ENCODE data around the gene GBP2. TPM values are rescaled to one million over a fixed set of nuclear protein-coding genes. Genes with fewer than 3 reads are reported as not detected.

Gene GBP2
- total RNA-seq, 1 experiment from 2014 or later: 3.0 TPM

- no peaks in the 10 kb centered on the region for H3K9me3 ChIP-seq (ENCODE audit: control insufficient read depth, insufficient read depth, low read depth, low read length)
- no peak overlapping the region for H3K4me3 ChIP-seq (ENCODE audit: low read depth in 2 of 2, low read length in 2 of 2)
- ChIA-PET CTCF (no interaction called here), POLR2A (no interaction called here)
- DNase-seq (ENCODE audit: low read depth, low spot score): no peak
- no TSS peak for BruUV-seq (replicated peaks)
- no peaks in the 10 kb centered on the region for H3K27me3 ChIP-seq (ENCODE audit: control insufficient read depth, insufficient read depth, low read length)
- no peaks in the 10 kb centered on the region for H3K36me3 ChIP-seq (ENCODE audit: control insufficient read depth, insufficient read depth, low read length)
- ATAC-seq: no peak
- no peaks in the 10 kb centered on the region for H3K4me1 ChIP-seq (ENCODE audit: control insufficient read depth, insufficient read depth, low read length)
- intact Hi-C loops (cut with micrococcal nuclease; ENCODE audit: unreplicated experiment) (no loop called here), in situ Hi-C loops (cut with HindIII; ENCODE audit: low pct_unique_long_range_greater_than_20kb, low sequenced_read_pairs) (no loop called here)
- H3K27ac ChIP-seq (ENCODE audit: low read length): no peak overlapping the region
- no peak for TF ChIP-seq REST (IDR thresholded peaks at IDR 0.05; ENCODE audit: insufficient read depth in 1 of 2, low read depth in 2 of 2, low read length in 1 of 2)
- no peak for TF ChIP-seq SIN3A (IDR thresholded peaks at IDR 0.05; ENCODE audit: borderline replicate concordance, insufficient read depth, low read depth, low read length)
- no peak for TF ChIP-seq TCF7L2 (IDR thresholded peaks at IDR 0.05; ENCODE audit: low read depth, low read length)
- no peak for TF ChIP-seq POLR2AphosphoS5 (IDR thresholded peaks at IDR 0.05; ENCODE audit: low read depth, low read length)
- no peak for TF ChIP-seq CTCF (IDR thresholded peaks at IDR 0.05)
Measured at GRCh38 chr1:89070509-89070908, 55.4 kb downstream of the GBP2 start.

- ATAC-seq (no peak), DNase-seq (ENCODE audit: low read depth, low spot score) (no peak)
- intact Hi-C loops (cut with micrococcal nuclease; ENCODE audit: unreplicated experiment) (no loop called here), in situ Hi-C loops (cut with HindIII; ENCODE audit: low pct_unique_long_range_greater_than_20kb, low sequenced_read_pairs) (no loop called here)
- peak overlapping the region in 1 of 2 experiments; percentile 5; a peak in 1 of 4 replicates for H3K4me3 ChIP-seq (ENCODE audit: low read depth in 2 of 2, low read length in 2 of 2)
- ChIA-PET POLR2A (no interaction called here), CTCF (no interaction called here)
- TF ChIP-seq CTCF (IDR thresholded peaks at IDR 0.05) (no peak), TCF7L2 (IDR thresholded peaks at IDR 0.05; ENCODE audit: low read depth, low read length) (no peak)
- no peaks in the 10 kb centered on the region for H3K27me3 ChIP-seq (ENCODE audit: control insufficient read depth, insufficient read depth, low read length)
- H3K36me3 ChIP-seq (ENCODE audit: control insufficient read depth, insufficient read depth, low read length): no peaks in the 10 kb centered on the region
- H3K4me1 ChIP-seq (ENCODE audit: control insufficient read depth, insufficient read depth, low read length): no peaks in the 10 kb centered on the region
- BruUV-seq (replicated peaks): no TSS peak
- no peaks in the 10 kb centered on the region for H3K9me3 ChIP-seq (ENCODE audit: control insufficient read depth, insufficient read depth, low read depth, low read length)
- H3K27ac ChIP-seq (ENCODE audit: low read length): no peak overlapping the region
Measured at GRCh38 chr1:89069951-89070350, 56.0 kb downstream of the GBP2 start.

- in situ Hi-C loops (cut with HindIII; ENCODE audit: low pct_unique_long_range_greater_than_20kb, low sequenced_read_pairs): no loop called here
- Histone ChIP-seq H3K27ac (ENCODE audit: low read length) (no peak overlapping the region), H3K9me3 (ENCODE audit: control insufficient read depth, insufficient read depth, low read depth, low read length) (no peaks in the 10 kb centered on the region), H3K4me3 (ENCODE audit: low read depth in 2 of 2, low read length in 2 of 2) (no peak overlapping the region), H3K27me3 (ENCODE audit: control insufficient read depth, insufficient read depth, low read length) (no peaks in the 10 kb centered on the region), H3K4me1 (ENCODE audit: control insufficient read depth, insufficient read depth, low read length) (no peaks in the 10 kb centered on the region), H3K36me3 (ENCODE audit: control insufficient read depth, insufficient read depth, low read length) (no peaks in the 10 kb centered on the region)
- intact Hi-C loops (cut with micrococcal nuclease; ENCODE audit: unreplicated experiment): no loop called here
- ChIA-PET CTCF (no interaction called here), POLR2A (no interaction called here)
- TF ChIP-seq TCF7L2 (IDR thresholded peaks at IDR 0.05; ENCODE audit: low read depth, low read length): no peak
- TF ChIP-seq SIN3A (IDR thresholded peaks at IDR 0.05; ENCODE audit: borderline replicate concordance, insufficient read depth, low read depth, low read length): no peak
- BruUV-seq (replicated peaks): no TSS peak
- no peak for DNase-seq (ENCODE audit: low read depth, low spot score)
- no peak for ATAC-seq
Measured at GRCh38 chr1:89068291-89068690, 57.6 kb downstream of the GBP2 start.

Measured in Panc1 (cell line).